Kidney (tissue), 14 donors: ENCODE measurements around the gene PARP14. TPM values are rescaled to one million over a fixed set of nuclear protein-coding genes. Genes with fewer than 3 reads are reported as not detected.
A peak's percentile ranks its signal among the peaks of the same experiment; 100 is the strongest.

Experiments
- DNase-seq, 5 donors: peaks; one replicate each; pipeline ENCODE4 v3.0.0-alpha.2; 2013 to 2020
- FAIRE-seq: peaks from 2 replicates; lab custom pipeline; 2012; peaks lifted over from hg19 to GRCh38; lab: Jason Lieb, UNC
- H3K27ac ChIP-seq, 2 donors: one replicate each; pipeline ENCODE4 v1.7.0; 2013; ENCODE audit warnings: low read depth in 2 of 2, low read length in 2 of 2, inconsistent platforms in 1 of 2
- H3K27me3 ChIP-seq: one replicate; pipeline ENCODE4 v1.7.1; 2013; ENCODE audit warnings: low read length, inconsistent platforms; ENCODE audit not compliant: control insufficient read depth, insufficient read depth
- H3K36me3 ChIP-seq, 3 donors: one replicate each; pipeline versions ENCODE4 v1.7.0 to v1.7.1; 2013; ENCODE audit warnings: low read length in 3 of 3, control low read depth in 1 of 3, inconsistent platforms in 1 of 3; ENCODE audit not compliant: insufficient read depth in 3 of 3, control insufficient read depth in 2 of 3
- H3K4me1 ChIP-seq, 3 donors: one replicate each; pipeline versions ENCODE4 v1.7.0 to v1.7.1; 2013; ENCODE audit warnings: low read length in 3 of 3, inconsistent platforms in 1 of 3, low read depth in 1 of 3; ENCODE audit not compliant: control insufficient read depth in 2 of 3, insufficient read depth in 2 of 3
- H3K4me3 ChIP-seq, 3 donors: one replicate each; pipeline versions ENCODE4 v1.7.0 to v1.8.1; 2013; ENCODE audit warnings: low read length in 3 of 3, control low read depth in 1 of 3, inconsistent platforms in 1 of 3
- H3K9ac ChIP-seq, 3 donors: one replicate each; pipeline versions ENCODE4 v1.7.0 to v1.7.1; 2013; ENCODE audit warnings: low read length in 3 of 3, control low read depth in 1 of 3, inconsistent platforms in 1 of 3
- H3K9me3 ChIP-seq, 3 donors: one replicate each; pipeline versions ENCODE4 v1.7.0 to v1.7.1; 2013; ENCODE audit warnings: low read length in 3 of 3, control low read depth in 1 of 3, inconsistent platforms in 1 of 3; ENCODE audit not compliant: control insufficient read depth in 2 of 3, insufficient read depth in 1 of 3
- intact Hi-C: fragments of 100-400 bp; cut with DNase I; formaldehyde crosslinking; loops from one replicate; pipeline ENCODE4 v1.11.1; 2022
- polyA plus RNA-seq: library from polyadenylated mRNA; stranded (reverse); fragments of 350-450 nt; fragmentation: Illumina TruSeq; extraction: RNeasy Lipid Tissue Mini Kit (QIAGEN cat#74804); gene quantifications from one replicate; pipeline ENCODE4 v1.2.3, GENCODE V29; 2014; ENCODE audit warnings: low read depth, low replicate concordance; ENCODE audit not compliant: insufficient read depth
- total RNA-seq: library from RNA; stranded (reverse); fragmentation: NEBNext Ultra II Directional; extraction: Animal tissue kit (Norgen Biotek cat#: 25700); gene quantifications from one replicate; pipeline ENCODE4 v1.2.1, GENCODE V29; 2021
- TF ChIP-seq, protein P1 (sequence below): IDR thresholded peaks from 3 replicates; pipeline ENCODE4 v1.5.1; 2012; ENCODE audit warnings: mild to moderate bottlenecking, moderate library complexity, borderline replicate concordance; ENCODE audit not compliant: insufficient read depth; ENCODE audit errors: extremely low read depth
- donor health status: control.
- donor health status: control.
- donor health status: control.
- donor health status: control.
- donor health status: control.
- donor health status: DM: yes; HTN: yes; CAD: no.
- donor health status: Normal renal cell carcinoma (clear cell type).

PARP14 gene
- total and polyA plus RNA-seq, 2 donors from 2014 or later, result 14.9 to 64.0 TPM

- no peak for FAIRE-seq
- Histone ChIP-seq H3K4me1 (peaks cover 0 to 14% (median 0%) of the 10 kb centered on the region in 3 donors), H3K27ac (peak overlapping the region in 1 of 2 donors; percentile 95), H3K36me3 (no peaks in the 10 kb centered on the region), H3K4me3 (no peak overlapping the region), H3K27me3 (no peaks in the 10 kb centered on the region), H3K9ac (peak overlapping the region in 1 of 3 donors; percentile 89), H3K9me3 (no peaks in the 10 kb centered on the region)
- DNase-seq, result no peak
- TF ChIP-seq, protein P1, sequence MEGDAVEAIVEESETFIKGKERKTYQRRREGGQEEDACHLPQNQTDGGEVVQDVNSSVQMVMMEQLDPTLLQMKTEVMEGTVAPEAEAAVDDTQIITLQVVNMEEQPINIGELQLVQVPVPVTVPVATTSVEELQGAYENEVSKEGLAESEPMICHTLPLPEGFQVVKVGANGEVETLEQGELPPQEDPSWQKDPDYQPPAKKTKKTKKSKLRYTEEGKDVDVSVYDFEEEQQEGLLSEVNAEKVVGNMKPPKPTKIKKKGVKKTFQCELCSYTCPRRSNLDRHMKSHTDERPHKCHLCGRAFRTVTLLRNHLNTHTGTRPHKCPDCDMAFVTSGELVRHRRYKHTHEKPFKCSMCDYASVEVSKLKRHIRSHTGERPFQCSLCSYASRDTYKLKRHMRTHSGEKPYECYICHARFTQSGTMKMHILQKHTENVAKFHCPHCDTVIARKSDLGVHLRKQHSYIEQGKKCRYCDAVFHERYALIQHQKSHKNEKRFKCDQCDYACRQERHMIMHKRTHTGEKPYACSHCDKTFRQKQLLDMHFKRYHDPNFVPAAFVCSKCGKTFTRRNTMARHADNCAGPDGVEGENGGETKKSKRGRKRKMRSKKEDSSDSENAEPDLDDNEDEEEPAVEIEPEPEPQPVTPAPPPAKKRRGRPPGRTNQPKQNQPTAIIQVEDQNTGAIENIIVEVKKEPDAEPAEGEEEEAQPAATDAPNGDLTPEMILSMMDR, result no peak
- intact Hi-C loops, result loop anchor here (5.0 kb wide), 1 partner anchor 116 kb away; the partner anchor contains the start of genes DTX3L and PARP9
Observed at GRCh38 chr3:122678506-122678905, 2.1 kb upstream of the PARP14 start.

- TF ChIP-seq, protein P1, result peak; percentile 85
- FAIRE-seq (no peak), DNase-seq (peak; percentile 83 to 93 (median 85))
- H3K9ac ChIP-seq, result peak overlapping the region in 2 of 3 donors; percentile 51 to 89
- no peaks in the 10 kb centered on the region for H3K9me3 ChIP-seq
- H3K27ac ChIP-seq, result peak overlapping the region; percentile 94 to 95
- peaks cover 0 to 14% (median 0%) of the 10 kb centered on the region in 3 donors for H3K4me1 ChIP-seq
- no peaks in the 10 kb centered on the region for H3K27me3 ChIP-seq
- no peaks in the 10 kb centered on the region for H3K36me3 ChIP-seq
- H3K4me3 ChIP-seq, result peak overlapping the region; percentile 46 to 85 (median 48)
- intact Hi-C loops, result loop anchor here (5.0 kb wide), 1 partner anchor 117 kb away; the partner anchor contains the start of genes DTX3L and PARP9
Observed at GRCh38 chr3:122679085-122679881, 1.4 kb upstream of the PARP14 start.

DNA sequence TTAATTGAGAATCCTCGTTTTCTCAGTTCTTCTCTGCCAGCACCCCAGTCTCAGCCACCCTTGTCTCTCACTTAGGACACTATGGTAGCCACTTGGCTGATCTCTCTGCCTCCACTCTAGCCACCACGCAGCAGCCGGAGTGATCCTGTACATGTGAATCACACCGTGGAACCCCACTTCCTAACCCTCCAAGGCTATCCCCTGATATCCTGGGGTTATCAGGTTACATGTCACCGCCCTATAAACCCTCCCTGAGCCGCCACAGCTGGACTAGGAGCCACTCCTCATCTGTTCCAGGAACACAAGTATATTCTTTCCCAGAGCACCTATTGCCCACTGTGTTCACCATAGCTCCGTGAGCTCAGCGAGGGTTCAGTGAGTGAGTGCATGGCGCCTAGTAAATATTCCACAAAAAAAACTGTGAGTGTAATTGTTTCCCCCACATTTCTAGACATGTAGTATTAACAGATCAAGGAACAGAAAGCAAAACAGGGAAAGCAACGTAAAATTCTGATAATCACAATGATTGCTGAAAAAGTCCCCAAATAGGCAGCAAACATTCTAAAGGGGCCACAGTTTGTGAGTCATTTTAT is 661 bp upstream of the PARP14 start:
- intact Hi-C loops, result loop anchor here (5.0 to 10.0 kb wide), 2 partner anchors 118 to 285 kb away; partner anchors contain the start of genes DTX3L and PARP9
- Histone ChIP-seq H3K4me1 (peaks cover 0 to 14% (median 0%) of the 10 kb centered on the region in 3 donors), H3K27me3 (no peaks in the 10 kb centered on the region), H3K36me3 (no peaks in the 10 kb centered on the region), H3K9ac (peak overlapping the region; percentile 47 to 89 (median 74)), H3K9me3 (no peaks in the 10 kb centered on the region), H3K27ac (peak overlapping the region; percentile 94 to 95), H3K4me3 (peak overlapping the region; percentile 48 to 85 (median 67))
- DNase-seq (peak in 4 of 5 donors; percentile 38 to 59 (median 50)), FAIRE-seq (no peak)
- TF ChIP-seq, protein P1, result no peak
